H9 (cell line): Measurements from ENCODE around the gene GLOD4. TPM values are rescaled to one million over a fixed set of nuclear protein-coding genes. Genes with fewer than 3 reads are reported as not detected.

ENCODE experiments used
- DNase-seq: peaks from one replicate; pipeline ENCODE4 v3.0.0-alpha.2; 2017
- H2AFZ ChIP-seq: one replicate; pipeline ENCODE4 v1.6.1; 2013; ENCODE audit warnings: mild to moderate bottlenecking, low read length, control low read depth, moderate library complexity
- H2AK5ac ChIP-seq: 2 replicates; pipeline ENCODE4 v1.6.1; 2013; ENCODE audit warnings: low read length, control low read depth, mixed read lengths; ENCODE audit not compliant: insufficient read length
- H2BK120ac ChIP-seq: one replicate; pipeline ENCODE4 v1.6.1; 2013; ENCODE audit warnings: low read depth, mild to moderate bottlenecking, low read length, control low read depth, inconsistent platforms; ENCODE audit not compliant: poor library complexity, severe bottlenecking
- H2BK12ac ChIP-seq: 2 replicates; pipeline ENCODE4 v1.6.1; 2013; ENCODE audit warnings: low read length, control low read depth, mixed read lengths, low read depth; ENCODE audit not compliant: insufficient read length
- H2BK15ac ChIP-seq: 2 replicates; pipeline ENCODE4 v1.6.1; 2013; ENCODE audit warnings: low read depth, low read length, control low read depth
- H2BK20ac ChIP-seq: one replicate; pipeline ENCODE4 v1.6.1; 2013; ENCODE audit warnings: low read depth, mild to moderate bottlenecking, low read length, control low read depth, inconsistent platforms; ENCODE audit not compliant: poor library complexity, severe bottlenecking
- H2BK5ac ChIP-seq: 2 replicates; pipeline ENCODE4 v1.6.1; 2013; ENCODE audit warnings: low read length, control low read depth, mixed read lengths; ENCODE audit not compliant: insufficient read length
- H3K14ac ChIP-seq: 2 replicates; pipeline ENCODE4 v1.6.1; 2013; ENCODE audit warnings: low read length, control low read depth; ENCODE audit not compliant: insufficient read depth
- H3K18ac ChIP-seq: 2 replicates; pipeline ENCODE4 v1.6.1; 2013; ENCODE audit warnings: low read depth, mild to moderate bottlenecking, mixed read lengths, low read length, control low read depth; ENCODE audit not compliant: insufficient read length
- H3K23ac ChIP-seq: 2 replicates; pipeline ENCODE4 v1.6.1; 2013; ENCODE audit warnings: low read length, control low read depth, mixed read lengths, low read depth; ENCODE audit not compliant: insufficient read length
- H3K23me2 ChIP-seq: 2 replicates; pipeline ENCODE4 v1.6.1; 2013; ENCODE audit warnings: low read depth, mild to moderate bottlenecking, mixed read lengths, low read length, control low read depth; ENCODE audit not compliant: insufficient read length, poor library complexity, severe bottlenecking
- H3K27ac ChIP-seq: 2 replicates; pipeline ENCODE4 v1.5.1; 2013; ENCODE audit warnings: low read length, control low read depth, mixed read lengths, low read depth; ENCODE audit not compliant: insufficient read length
- H3K27me3 ChIP-seq: 2 replicates; pipeline ENCODE4 v1.6.1; 2013; ENCODE audit warnings: low read length, control low read depth, inconsistent platforms; ENCODE audit not compliant: insufficient read depth
- H3K4ac ChIP-seq: 2 replicates; pipeline ENCODE4 v1.6.1; 2013; ENCODE audit warnings: low read depth, mild to moderate bottlenecking, control low read depth, inconsistent platforms, low read length, moderate library complexity
- H3K4me1 ChIP-seq: 2 replicates; pipeline ENCODE4 v1.6.1; 2013; ENCODE audit warnings: low read length, control low read depth, inconsistent platforms; ENCODE audit not compliant: insufficient read depth
- H3K4me2 ChIP-seq: 2 replicates; pipeline ENCODE4 v1.6.1; 2013; ENCODE audit warnings: low read length, control low read depth, mixed read lengths; ENCODE audit not compliant: insufficient read length, insufficient read depth
- H3K56ac ChIP-seq: 2 replicates; pipeline ENCODE4 v1.6.1; 2013; ENCODE audit warnings: low read depth, mild to moderate bottlenecking, mixed read lengths, low read length, control low read depth; ENCODE audit not compliant: insufficient read length
- H3K79me1 ChIP-seq: 2 replicates; pipeline ENCODE4 v1.6.1; 2013; ENCODE audit warnings: low read depth, mild to moderate bottlenecking, moderate library complexity, low read length, control low read depth, inconsistent platforms; ENCODE audit not compliant: insufficient read depth, poor library complexity, severe bottlenecking
- H3K79me2 ChIP-seq: 2 replicates; pipeline ENCODE4 v1.6.1; 2013; ENCODE audit warnings: low read length, control low read depth, inconsistent platforms; ENCODE audit not compliant: insufficient read depth
- H3K9ac ChIP-seq: 2 replicates; pipeline ENCODE4 v1.6.1; 2013; ENCODE audit warnings: low read length, control low read depth, mixed read lengths; ENCODE audit not compliant: insufficient read length; ENCODE audit errors: extremely low read depth
- H3K9me3 ChIP-seq: one replicate; pipeline ENCODE4 v1.6.1; 2013; ENCODE audit warnings: low read depth, low read length, inconsistent platforms; ENCODE audit not compliant: control insufficient read depth
- H3T11ph ChIP-seq: one replicate; pipeline ENCODE4 v1.6.1; 2013; ENCODE audit warnings: mild to moderate bottlenecking, low read length, control low read depth, inconsistent platforms
- H4K20me1 ChIP-seq: one replicate; pipeline ENCODE4 v1.6.1; 2013; ENCODE audit not compliant: control insufficient read depth, insufficient read length, insufficient read depth
- H4K5ac ChIP-seq: 2 replicates; pipeline ENCODE4 v1.6.1; 2013; ENCODE audit warnings: low read depth, mild to moderate bottlenecking, mixed read lengths, low read length, control low read depth; ENCODE audit not compliant: insufficient read length
- H4K8ac ChIP-seq: replicated peaks from 2 replicates; pipeline ENCODE4 v1.6.1; 2013; ENCODE audit warnings: low read length, control low read depth, mixed read lengths, low read depth; ENCODE audit not compliant: insufficient read length
- H4K91ac ChIP-seq: 2 replicates; pipeline ENCODE4 v1.6.1; 2013; ENCODE audit warnings: low read depth, mild to moderate bottlenecking, moderate library complexity, mixed read lengths, low read length, control low read depth; ENCODE audit not compliant: insufficient read length
- H3K27ac Mint-ChIP-seq, 3 experiments: 2 replicates in 2 of 3; 3 replicates in 1 of 3; pipeline ENCODE4 v1.8.0; 2020 to 2021; ENCODE audit warnings: mixed read lengths in 3 of 3, mild to moderate bottlenecking in 1 of 3, moderate library complexity in 1 of 3
- H3K27me3 Mint-ChIP-seq: 2 replicates; pipeline ENCODE4 v1.8.0; 2021; ENCODE audit warnings: low read depth, mild to moderate bottlenecking, moderate library complexity, mixed read lengths
- H3K36me3 Mint-ChIP-seq, 3 experiments: 2 replicates in 2 of 3; 3 replicates in 1 of 3; pipeline ENCODE4 v1.8.0; 2020 to 2021; ENCODE audit warnings: low read depth in 3 of 3, mixed read lengths in 3 of 3; ENCODE audit not compliant: insufficient read depth in 1 of 3
- H3K4me1 Mint-ChIP-seq, 2 experiments: 2 replicates each; pipeline ENCODE4 v1.8.0; 2020; ENCODE audit warnings: mixed read lengths in 2 of 2
- H3K4me3 Mint-ChIP-seq, 2 experiments: 2 replicates in 1 of 2; 3 replicates in 1 of 2; pipeline ENCODE4 v1.8.0; 2020 to 2021; ENCODE audit warnings: mild to moderate bottlenecking in 2 of 2, mixed read lengths in 2 of 2, moderate library complexity in 1 of 2
- H3K9me3 Mint-ChIP-seq, 2 experiments: 2 replicates in 1 of 2; 3 replicates in 1 of 2; pipeline ENCODE4 v1.8.0; 2020; ENCODE audit warnings: mild to moderate bottlenecking in 2 of 2, mixed read lengths in 2 of 2, moderate library complexity in 1 of 2
- WGBS: extraction: QIAGEN DNeasy Blood & Tissue Kit; methylation state at CpG from one replicate; pipeline ENCODE4 v1.1.7; 2013; ENCODE audit warnings: missing lambda C conversion rate, low lambda C conversion rate, mixed read lengths; ENCODE audit not compliant: insufficient read length; ENCODE audit errors: extremely low coverage; 5-methylcytosine and 5-hydroxymethylcytosine counted together
- total RNA-seq: library from RNA; stranded (reverse); gene quantifications from 2 replicates; pipeline ENCODE4 v1.2.1, GENCODE V29; 2021
- TF ChIP-seq, protein P1 (sequence below): fragments of 200-600 bp; sonication (generic); conservative IDR thresholded peaks from 3 replicates; pipeline ENCODE4 v1.8.0; 2021; ENCODE audit warnings: antibody characterized with exemption, mild to moderate bottlenecking

The GLOD4 gene
- total RNA-seq, 1 experiment from 2014 or later = 106 TPM

DNA sequence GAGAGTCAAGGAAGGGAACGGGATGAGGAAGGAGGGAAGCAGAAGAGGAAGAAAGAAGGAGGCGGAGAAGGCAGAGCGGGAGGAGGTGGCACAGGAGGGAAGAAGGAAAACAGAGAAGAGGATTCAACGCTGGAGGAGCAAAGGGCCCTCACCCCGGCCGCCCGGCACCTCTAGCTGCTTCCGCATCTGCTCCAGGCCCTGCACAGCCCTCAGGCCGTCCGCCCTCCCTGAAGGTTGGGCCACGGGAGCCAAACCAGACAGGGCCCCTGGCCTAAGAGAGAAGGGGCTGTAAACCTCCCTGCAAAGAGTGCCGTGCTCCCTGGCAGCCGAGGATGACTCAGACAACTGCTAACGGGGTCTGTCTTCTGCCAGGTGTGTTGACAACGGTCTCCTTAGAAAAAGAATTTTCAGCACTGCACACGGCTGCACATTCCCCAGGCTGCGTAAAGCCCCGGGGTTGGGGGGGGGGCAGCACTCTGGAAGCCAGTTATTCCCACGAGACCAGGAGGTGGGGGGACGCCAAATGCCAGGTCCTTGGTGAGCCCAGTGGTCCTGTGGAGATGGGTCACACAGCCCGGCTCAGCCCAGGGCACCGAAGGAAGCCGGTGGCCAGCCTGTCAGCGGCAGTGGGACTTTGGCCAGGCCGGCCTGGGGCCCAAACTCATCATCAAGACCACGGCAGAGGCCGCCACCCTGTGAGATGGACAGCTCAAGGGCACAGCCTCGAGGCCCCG lies 29.1 kb upstream of the GLOD4 start:
- no peak overlapping the region for H2AFZ ChIP-seq
- no peaks in the 10 kb centered on the region for H3K23me2 ChIP-seq
- H2BK12ac ChIP-seq = no peak overlapping the region
- H4K20me1 ChIP-seq = no peaks in the 10 kb centered on the region
- H3K79me2 ChIP-seq = no peaks in the 10 kb centered on the region; the same call in 1 of the 2 replicates
- no peaks in the 10 kb centered on the region for H3K9me3 ChIP-seq
- H3K14ac ChIP-seq = no peak overlapping the region
- peak overlapping the region in 2 of 3 experiments; percentile 5 to 36; a peak in 2 of 7 replicates for H3K27ac Mint-ChIP-seq
- H3K4me1 Mint-ChIP-seq = no peaks in the 10 kb centered on the region
- H3K18ac ChIP-seq = no peak overlapping the region
- TF ChIP-seq, protein P1, sequence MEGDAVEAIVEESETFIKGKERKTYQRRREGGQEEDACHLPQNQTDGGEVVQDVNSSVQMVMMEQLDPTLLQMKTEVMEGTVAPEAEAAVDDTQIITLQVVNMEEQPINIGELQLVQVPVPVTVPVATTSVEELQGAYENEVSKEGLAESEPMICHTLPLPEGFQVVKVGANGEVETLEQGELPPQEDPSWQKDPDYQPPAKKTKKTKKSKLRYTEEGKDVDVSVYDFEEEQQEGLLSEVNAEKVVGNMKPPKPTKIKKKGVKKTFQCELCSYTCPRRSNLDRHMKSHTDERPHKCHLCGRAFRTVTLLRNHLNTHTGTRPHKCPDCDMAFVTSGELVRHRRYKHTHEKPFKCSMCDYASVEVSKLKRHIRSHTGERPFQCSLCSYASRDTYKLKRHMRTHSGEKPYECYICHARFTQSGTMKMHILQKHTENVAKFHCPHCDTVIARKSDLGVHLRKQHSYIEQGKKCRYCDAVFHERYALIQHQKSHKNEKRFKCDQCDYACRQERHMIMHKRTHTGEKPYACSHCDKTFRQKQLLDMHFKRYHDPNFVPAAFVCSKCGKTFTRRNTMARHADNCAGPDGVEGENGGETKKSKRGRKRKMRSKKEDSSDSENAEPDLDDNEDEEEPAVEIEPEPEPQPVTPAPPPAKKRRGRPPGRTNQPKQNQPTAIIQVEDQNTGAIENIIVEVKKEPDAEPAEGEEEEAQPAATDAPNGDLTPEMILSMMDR = no peak
- DNase-seq = no peak
- H2AK5ac ChIP-seq = no peak overlapping the region
- H3K79me1 ChIP-seq = no peaks in the 10 kb centered on the region
- no peak overlapping the region for H2BK120ac ChIP-seq
- H2BK5ac ChIP-seq = no peak overlapping the region
- H3K23ac ChIP-seq = no peak overlapping the region
- H3K27me3 Mint-ChIP-seq = no peaks in the 10 kb centered on the region; the same call in 1 of the 2 replicates
- no peak overlapping the region for H3K9ac ChIP-seq
- H3K4me3 Mint-ChIP-seq = no peak overlapping the region
- peaks cover 2 to 3% of the 10 kb centered on the region in 2 experiments; a peak in 2 of 5 replicates for H3K9me3 Mint-ChIP-seq
- no peak overlapping the region for H4K91ac ChIP-seq
- H3K36me3 Mint-ChIP-seq = peaks cover 34 to 59% (median 51%) of the 10 kb centered on the region in 3 experiments
- WGBS = no CpG with 5 or more reads among the region's 29 CpGs
- no peak overlapping the region for H3T11ph ChIP-seq
- H3K27ac ChIP-seq = no peak overlapping the region
- no peak overlapping the region for H3K4me2 ChIP-seq
- H3K4ac ChIP-seq = no peak overlapping the region
- H3K27me3 ChIP-seq = no peaks in the 10 kb centered on the region
- no peak overlapping the region for H4K8ac ChIP-seq
- no peak overlapping the region for H4K5ac ChIP-seq
- H2BK15ac ChIP-seq = no peak overlapping the region
- H3K4me1 ChIP-seq = no peaks in the 10 kb centered on the region
- no peak overlapping the region for H3K56ac ChIP-seq
- H2BK20ac ChIP-seq = no peak overlapping the region
